Inflammatory macrophage (primary cell): ENCODE data around the gene MTOR.

Source experiments
- DNase-seq, 2 donors: peaks; one replicate each; pipeline ENCODE4 v3.0.0-alpha.2; 2020 to 2022

Gene MTOR

DNA sequence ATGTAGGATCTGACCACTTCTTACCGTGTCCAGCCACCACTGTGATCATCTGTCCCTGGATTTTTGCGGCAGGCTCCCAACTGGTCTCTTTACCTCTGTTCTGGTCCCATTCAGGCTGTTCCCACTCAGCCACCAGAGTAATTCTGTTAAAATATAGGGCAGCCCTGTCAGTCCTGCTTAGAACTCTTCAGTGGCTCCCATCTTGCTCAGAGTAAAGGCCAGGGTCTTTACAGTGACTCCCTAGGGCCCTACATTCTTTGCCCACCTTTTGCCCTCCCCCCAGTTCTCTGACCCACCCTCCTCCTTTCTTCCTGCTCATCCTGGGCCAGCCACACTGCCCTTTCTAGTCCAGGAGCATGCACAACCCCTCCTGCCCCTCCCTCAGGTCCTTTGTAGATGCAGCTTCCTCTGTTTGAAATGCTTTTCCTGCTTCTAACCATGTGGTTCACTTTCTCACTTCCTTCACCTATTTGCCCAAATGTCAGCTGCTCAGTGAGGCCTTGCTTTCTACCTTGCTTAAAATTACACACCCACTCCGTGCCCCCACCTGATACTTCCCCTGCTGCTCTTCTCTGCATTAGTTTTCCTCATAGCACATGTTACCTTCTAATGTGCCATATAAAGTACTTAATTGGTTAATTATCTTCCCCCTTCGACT is 18.5 kb upstream of the MTOR start:
- DNase-seq: no peak

DNA sequence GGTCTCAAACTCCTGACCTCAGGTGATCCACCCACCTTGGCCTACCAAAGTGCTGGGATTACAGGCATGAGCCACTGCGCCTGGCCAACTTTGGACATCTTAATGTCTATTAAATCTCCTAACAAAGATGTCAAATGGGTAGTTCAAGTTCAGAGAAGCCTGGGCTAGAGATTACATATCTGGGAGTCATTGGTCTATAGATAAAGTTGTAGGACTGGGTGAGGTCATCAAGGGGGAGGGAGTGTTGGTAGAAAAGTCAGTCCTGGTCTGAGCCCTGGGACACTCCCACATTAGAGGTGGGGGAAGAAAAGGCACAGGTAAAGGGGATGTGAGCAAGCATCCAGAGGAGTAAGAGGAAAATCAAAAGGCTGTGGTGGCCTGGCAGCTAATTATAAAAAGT is 17.3 kb upstream of the MTOR start:
- DNase-seq: no peak

DNA sequence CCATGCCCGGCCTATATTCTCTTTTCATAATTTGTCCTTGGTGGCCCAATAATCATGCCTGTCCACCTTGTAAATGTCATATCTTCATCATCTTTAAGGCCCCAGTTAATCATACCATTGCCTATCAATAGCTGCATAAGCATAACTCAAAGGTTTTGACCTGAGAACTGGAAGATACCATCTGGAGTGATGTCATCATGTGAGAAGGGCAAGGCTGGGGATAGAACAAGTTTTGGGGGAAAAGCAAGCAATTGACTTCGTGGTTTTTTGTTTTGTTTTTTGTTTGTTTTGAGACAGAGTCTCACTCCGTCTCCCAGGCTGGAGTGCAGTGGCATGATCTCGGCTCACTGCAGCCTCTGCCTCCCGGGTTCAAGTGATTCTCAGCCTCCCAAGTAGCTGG is 16.8 kb upstream of the MTOR start:
- DNase-seq: no peak

DNA sequence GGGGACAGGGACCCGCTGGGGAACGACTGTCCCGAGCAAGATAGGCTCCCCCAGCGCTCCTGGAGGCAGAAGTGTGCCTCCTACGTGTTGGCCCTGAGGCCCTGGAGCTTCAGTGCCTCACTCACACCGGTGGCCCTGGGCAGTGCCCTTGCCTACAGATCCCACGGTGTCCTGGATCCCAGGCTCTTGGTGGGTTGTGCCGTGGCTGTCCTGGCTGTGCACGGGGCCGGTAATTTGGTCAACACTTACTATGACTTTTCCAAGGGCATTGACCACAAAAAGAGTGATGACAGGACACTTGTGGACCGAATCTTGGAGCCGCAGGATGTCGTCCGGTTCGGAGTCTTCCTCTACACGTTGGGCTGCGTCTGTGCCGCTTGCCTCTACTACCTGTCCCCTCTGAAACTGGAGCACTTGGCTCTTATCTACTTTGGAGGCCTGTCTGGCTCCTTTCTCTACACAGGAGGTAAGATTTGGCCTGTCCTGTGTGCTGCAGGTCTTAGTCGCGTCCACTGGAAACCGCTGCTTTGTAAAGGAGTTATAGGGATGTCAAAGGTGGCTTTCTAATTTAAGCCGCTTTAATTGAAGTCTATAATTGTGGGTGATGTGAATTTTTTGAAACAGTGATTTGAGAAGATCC is 11.4 kb upstream of the MTOR start:
- no peak for DNase-seq

DNA sequence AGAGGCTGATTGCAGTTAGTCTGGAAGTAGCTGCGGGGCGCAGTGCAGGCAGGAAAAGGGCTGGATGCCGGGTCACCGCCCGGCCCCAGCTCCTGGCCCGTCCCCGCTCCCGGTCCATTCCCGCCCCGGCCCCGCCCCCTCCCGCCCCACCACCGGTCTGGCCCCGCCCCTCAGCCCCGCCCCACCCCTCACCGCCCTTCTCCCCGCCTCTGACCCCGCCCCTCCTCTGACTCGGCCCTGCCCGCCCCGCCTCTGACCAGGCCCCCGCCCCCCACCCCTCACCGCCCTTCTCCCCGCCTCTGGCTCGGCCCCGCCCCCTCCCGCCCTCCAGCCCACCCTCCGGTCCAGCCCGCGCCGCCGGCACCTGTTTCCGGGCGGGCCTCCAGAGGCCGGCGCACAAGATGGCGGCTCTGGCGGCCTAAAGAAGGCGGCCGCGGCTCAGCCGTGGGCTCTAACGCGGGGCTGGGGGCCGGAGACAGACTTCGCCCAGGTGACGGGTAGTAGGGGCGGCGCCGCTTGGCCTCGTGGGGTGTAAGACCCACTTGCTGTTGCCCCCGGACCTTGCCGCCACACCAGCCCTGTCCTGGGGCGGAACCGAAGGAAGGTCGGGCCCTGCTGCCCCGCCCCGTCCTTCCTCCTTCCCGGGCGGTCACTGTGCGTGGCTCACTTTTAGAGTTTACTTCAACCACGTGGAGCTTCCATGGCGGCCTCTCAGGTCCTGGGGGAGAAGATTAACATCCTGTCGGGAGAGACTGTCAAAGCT is 10.7 kb upstream of the MTOR start, which contains the start of gene UBIAD1:
Gene UBIAD1 (plus strand): TSS at position 367 of the 763 bp plus-strand sequence. CDS start 334 bp downstream, at position 701.
- peak; percentile 79 to 89 for DNase-seq

DNA sequence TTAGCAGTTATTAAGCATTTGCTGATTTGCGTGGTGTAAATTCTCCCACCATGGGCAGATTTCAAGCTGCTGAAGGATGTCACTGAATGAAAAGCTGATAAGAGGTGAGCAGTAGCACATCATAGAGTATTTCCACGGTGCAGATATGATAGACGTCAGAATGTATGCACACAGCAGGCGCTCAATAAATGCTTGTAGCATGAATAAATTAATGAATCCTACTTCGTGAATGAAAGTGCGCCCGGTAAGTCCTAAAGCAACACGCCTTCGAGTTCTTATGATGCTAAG is 10.1 kb upstream of the MTOR start:
- DNase-seq: no peak

DNA sequence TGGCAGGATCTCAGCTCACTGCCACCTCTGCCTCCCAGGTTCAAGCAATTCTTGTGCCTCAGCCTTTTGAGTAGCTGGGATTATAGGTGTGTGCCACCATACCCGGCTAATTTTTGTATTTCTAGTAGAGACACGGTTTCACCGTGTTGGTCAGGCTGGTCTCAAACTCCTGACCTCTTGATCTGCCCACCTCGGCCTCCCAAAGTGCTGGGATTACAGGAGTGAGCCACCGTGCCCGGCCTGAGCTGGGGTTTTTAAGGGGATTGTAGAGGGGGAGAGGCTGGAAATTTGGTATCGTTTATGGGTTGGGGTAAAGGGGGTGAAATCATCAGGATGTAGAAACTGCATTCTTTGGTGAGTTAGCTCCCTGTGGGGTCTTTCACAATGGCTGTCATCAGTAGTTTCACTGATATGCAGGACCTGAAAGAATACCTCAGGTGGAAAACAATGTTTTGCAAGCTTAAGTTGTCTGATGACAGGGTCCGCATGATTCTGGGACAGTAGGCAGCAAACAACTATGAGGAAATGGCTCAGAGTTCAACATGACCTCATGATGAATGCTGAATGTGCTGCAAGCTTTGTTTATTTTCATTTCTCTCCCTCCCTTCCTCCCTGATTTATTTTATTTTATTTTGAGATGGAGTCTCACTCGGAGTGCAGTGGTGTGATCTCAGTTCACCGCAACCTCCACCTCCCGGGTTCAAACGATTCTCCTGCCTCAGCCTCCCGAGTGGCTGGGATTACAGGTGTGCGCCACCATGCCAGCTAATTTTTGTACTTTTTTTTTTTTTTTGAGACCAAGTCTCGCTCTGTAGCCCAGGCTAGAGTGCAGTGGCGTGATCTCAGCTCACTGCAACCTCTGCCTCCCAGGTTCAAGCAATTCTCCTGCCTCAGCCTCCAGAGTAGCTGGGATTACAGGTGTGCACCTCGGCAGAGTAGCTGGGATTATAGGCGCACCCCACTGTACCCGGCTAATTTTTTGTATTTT is 5.3 kb upstream of the MTOR start:
- peak; percentile 36 to 38 for DNase-seq

DNA sequence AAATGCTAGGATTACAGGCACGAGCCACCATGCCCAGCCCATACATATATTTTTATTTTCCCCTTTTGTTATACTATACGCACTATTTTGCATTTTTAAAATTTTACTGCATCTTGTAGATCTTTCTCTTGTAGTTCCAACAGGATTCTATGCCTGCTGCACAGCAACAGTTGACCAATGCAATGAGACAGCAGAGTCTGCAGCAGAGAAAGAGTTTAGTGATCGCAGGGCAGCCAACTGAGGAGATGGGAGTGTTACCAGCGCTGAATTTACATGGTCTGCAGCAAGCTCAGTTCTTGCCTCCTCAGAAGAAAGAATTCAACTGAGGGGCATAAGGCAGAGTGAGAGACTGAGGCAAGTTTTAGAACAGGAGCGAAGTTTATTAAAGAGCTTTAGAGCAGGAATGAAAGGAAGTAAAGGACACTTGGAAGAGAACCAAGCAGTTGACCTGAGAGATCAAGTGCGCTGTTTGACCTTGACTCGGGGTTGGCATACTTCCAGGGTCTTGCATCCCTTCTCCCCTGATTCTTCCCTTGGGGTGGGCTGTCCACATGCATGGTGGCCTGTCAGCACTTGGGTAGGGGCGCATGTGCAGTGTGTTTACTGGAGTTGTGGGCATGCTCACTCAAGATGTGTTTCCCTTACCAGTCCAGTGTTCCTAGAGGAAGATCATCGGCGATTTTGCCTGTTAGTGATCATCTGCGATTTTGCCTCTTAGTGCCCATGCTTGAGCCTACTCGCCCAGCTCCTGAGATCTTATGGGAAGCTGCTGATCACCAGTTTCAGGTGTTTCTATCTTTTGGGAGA is 4.1 kb upstream of the MTOR start:
- no peak for DNase-seq

DNA sequence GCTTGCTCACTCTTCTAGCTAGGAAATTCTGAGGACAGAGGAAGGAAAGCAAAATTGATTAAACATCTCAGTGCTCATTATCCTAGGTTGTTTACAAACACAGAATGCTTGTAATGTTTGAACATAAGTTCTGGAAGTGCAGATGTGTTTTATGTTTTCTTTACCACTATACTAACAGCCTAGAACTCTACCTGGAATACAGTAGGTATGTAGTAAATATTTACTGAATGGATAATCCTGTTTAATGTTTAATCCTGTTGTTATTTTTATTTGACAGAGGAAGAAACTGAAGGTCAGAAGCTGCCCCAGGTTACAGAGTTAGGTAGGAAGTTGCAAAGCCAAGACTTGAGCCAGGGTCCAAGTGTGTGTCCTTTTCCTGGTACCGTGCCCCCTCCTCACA is 6.1 kb downstream of the MTOR start:
- no peak for DNase-seq

DNA sequence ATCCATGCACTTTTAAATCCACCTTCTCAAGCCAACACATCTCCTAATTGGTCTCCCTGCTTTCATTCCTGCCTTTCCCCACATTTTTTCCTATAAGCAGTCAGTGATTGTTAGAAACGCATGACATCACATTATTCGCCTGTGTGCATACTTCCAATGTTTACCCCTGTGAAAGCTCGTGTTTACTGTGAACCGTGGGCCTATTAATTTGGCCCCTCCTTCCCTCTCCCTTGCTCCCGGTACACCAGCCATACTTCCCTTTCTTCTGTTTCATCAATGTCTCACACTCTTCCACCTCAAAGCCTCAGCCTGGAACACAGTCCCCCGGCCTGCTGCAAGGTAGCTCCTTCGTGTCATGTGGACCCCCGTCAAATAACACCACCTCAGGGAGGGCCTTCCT is 9.1 kb downstream of the MTOR start:
- DNase-seq: no peak

DNA sequence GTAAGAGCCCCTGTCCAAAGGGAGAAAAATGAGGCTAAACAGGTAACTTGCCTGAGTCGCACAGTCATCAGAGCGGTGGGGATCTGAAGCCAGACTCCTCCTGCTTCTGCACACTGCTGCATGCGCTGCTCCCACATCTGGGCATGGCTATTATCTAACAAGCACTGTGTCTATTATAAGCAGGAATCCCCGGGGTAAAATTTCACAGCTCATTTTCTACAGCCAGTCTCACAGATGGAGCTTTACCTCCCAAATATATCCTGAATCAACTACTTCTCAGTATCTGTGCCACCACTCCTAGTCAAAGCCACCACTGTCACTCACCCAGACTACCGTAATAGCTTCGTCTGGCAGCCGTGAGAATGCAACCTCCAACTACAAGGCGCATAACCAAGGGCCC is 9.8 kb downstream of the MTOR start:
- no peak for DNase-seq

DNA sequence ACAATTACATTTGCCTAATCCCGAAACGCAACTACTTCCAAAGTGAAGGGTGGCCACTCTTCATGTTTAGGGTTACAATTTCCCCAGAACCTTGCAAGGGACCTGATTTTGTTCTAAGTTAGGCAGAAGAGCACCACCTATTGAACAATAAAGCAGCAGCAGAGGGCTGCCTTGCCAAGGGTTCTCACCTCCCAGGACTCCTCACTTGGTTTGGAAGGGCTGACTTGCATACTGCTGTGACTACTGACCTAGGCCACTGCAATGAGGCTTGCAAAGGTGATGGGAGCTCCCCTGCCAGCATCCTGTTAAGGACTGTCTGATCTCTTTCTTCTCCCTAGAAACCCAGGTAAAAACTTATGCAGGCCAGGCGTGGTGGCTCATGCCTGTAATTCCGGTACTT is 14.2 kb downstream of the MTOR start:
- DNase-seq: no peak

DNA sequence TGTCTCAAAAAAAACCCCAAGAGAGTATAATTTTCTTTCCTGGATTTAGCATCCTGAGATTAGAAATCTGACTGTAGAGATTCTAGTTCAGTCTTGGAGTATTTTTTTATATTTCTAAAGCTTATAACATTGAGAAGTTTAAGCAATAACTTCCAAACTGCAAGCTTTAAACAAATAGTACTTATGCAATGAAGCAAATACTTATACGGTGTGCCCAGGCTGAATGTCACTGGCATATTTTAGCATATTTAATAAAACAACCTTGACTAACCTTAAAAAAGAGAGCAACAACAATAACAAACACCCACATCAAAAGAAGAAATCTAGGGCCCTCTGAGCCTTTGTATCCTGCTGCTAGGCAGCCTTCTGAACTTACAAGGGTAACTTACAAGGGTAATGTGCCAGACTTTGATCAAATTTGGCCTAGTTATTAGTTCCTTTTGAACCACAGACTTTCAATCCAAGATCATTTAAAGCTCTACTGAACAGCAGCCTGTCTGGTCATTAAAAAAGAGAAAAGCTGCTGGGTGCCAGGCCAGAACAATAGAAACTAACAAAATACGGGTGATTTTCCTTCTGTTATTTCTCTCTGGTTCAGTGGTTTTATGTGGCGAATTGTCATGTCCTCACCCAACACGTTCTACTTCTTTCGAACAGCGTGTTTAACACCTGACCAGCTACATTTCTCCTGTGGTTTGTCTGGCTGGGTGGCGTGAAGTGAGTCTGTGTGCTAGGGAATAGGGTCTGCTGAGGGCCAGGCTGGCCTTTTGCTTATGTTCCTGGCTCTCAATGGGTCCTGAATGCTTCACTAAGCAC is 16.2 kb downstream of the MTOR start:
- no peak for DNase-seq

DNA sequence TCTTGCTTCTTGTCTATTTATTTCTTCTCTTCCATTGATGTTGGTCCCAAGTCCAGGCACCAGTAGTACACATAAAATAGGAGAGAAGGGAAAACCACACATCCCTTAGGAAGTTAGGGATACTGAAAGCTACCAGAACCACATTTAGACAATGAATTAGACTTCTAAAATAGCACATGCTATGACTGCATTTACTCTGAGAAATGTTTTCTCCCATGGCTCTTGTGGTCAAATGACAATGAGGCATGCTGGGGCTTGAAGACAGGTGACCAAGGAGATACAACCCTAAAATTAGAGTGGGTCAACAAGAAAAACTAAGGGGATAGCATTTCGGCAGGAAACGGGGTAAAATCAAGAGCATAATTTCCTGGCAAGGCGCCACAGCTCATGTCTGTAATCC is 17.1 kb downstream of the MTOR start:
- no peak for DNase-seq

DNA sequence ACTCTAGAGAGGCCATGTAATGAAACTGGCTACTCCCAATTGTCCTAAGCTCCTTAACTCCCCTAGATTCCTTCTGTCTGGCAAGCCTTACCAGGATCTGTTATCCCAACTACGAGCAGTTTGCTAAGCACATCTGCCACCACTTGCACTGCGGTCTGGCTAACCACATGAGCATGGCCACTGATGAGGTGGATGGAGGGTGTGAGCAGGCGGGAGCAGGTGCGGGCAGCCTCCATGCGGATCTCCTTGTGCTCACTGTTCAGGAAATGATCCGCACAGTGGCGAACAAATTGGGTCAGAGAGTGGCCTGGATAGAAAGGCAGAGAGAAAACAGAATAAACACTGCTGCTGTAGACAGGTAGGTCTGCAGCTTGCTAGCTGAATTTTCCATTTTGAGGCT is 24.0 kb downstream of the MTOR start:
- no peak for DNase-seq

DNA sequence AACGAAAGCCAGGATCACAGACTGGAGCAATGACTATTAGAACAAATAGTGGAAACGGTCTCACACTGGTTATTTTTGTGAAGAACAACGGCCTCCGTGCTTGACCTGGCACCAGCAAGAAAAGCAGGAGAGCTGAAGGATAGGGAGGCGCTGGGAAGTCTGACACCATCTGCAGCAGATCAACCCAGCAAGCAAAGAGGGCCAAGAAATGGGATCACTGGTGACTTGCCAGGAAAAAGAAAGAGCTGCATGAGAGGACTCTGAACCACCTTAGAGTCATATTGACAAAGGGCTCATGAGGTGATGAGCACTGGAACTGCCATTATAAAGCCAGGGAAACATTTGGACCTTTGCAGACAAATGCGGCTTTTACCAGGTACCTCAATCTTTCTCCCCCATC is 25.0 kb downstream of the MTOR start:
- no peak for DNase-seq

DNA sequence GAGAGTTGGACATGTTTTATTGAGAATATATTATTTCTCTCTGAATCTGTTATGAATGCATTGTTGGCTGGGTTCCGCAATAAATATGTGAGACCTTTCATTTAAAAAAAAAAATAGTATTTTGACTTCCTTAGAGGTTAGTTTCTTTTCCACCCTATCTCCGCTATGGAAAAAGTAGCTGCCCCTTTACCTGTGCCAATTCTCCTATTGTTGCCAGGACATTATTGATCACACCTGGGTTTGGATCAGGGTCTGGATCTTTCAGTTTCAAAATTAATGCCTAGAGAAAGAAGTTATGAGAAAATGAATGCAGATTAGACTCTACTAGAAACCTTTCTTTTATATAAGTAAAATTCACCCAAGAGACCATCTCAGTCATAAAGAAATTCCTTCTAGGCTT is 29.1 kb downstream of the MTOR start:
- no peak for DNase-seq

DNA sequence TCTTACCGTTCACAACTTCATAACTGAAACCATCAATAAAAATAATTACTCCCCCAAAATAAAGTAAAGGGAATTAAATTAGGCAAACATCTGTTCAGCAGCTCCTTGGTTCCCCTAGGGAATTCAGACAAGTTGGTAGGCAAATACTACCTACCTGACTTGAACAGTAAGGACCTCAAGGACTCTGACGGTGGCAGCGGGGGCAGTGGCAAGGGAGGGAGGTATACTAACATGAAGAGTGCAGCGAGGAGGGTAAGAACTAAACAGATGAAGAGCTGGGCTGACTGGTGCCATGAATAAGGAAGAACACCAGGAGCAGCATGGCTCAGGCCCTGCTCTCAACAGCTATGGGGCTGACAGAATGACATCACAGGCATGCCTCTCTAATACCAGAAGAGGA is 33.1 kb downstream of the MTOR start:
- peak; percentile 9 to 51 for DNase-seq

DNA sequence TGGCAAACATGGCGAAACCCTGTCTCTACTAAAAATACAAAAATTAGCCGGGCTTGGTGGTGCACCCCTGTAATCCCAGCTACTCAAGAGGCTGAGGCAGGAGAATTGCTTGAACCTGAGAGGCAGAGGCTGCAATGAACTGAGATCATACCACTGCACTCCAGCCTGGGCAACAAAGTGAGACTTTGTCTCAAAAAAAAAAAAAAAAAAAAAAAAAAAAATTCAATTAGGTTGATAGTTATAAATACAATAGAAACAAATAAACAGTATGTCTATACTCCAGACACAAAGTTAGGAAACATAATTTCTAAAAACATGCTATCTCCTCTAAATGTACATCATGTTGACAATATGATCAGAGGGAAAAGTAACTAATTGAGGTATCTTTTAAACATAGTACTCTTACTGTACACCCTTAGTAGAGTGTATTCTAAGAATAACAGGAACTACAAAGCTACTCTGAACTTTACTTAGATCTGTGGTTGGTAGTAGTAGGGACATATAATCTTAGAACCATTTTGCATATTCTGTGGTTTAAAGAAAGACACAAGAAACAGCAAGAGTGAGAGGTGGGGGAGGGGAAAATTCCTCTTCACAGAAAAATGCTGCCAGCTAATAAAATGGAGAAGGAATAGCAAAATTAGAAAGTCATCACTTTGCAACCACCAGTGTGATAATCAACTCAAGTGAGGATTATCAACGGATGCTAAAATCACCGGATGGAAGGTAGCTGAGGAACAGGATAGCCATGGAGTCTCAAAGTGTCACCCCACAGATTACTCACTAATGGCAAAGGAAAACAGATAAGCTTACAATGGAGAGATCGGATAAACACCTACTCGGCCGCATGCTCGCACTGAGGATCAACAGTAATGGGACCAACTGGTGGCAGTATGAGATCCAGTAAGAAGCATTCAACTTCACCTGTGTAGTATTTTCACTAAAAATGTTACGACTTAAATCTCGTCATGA is 35.0 kb downstream of the MTOR start:
- DNase-seq: no peak

DNA sequence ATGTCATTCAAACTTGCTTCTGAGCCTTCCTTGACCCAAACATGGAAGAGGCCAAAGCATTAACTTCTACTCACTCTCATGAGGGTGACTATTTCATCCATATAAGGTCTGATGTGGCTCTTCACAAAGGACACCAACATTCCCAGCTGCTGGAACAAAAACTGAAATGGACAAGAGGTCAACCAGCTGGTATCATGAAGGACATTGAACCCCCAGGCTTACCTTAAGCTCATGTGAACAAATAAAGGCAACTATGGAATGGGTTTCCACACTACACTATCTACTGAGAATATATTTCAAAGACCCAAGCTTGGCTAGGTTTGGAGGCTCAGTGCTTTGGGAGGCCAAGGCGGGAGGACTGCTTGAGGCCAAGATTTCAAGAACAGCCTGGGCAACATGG is 46.3 kb downstream of the MTOR start:
- no peak for DNase-seq
